Glutamatergic neuron (in vitro differentiated cells): ENCODE data around the gene GPR37L1. TPM values are rescaled to one million over a fixed set of nuclear protein-coding genes. Genes with fewer than 3 reads are reported as not detected.

Experiments used
- DNase-seq: peaks from one replicate; pipeline ENCODE4 v3.0.0; 2022
- H3K27ac Mint-ChIP-seq: one replicate; pipeline ENCODE4 v1.8.0; 2020; ENCODE audit warnings: mild to moderate bottlenecking, mixed read lengths, inconsistent platforms; ENCODE audit not compliant: unreplicated experiment
- H3K27me3 Mint-ChIP-seq: one replicate; pipeline ENCODE4 v1.8.0; 2020; ENCODE audit warnings: mild to moderate bottlenecking, moderate library complexity, mixed read lengths, inconsistent platforms; ENCODE audit not compliant: unreplicated experiment
- H3K36me3 Mint-ChIP-seq: one replicate; pipeline ENCODE4 v1.8.0; 2020; ENCODE audit warnings: mild to moderate bottlenecking, mixed read lengths, inconsistent platforms; ENCODE audit not compliant: unreplicated experiment
- H3K4me1 Mint-ChIP-seq: one replicate; pipeline ENCODE4 v1.8.0; 2020; ENCODE audit warnings: mild to moderate bottlenecking, low read depth, mixed read lengths, inconsistent platforms; ENCODE audit not compliant: unreplicated experiment
- H3K4me3 Mint-ChIP-seq: one replicate; pipeline ENCODE4 v1.8.0; 2020; ENCODE audit warnings: mild to moderate bottlenecking, mixed read lengths, inconsistent platforms; ENCODE audit not compliant: unreplicated experiment
- H3K9me3 Mint-ChIP-seq: one replicate; pipeline ENCODE4 v1.8.0; 2020; ENCODE audit warnings: mild to moderate bottlenecking, moderate library complexity, mixed read lengths, inconsistent platforms; ENCODE audit not compliant: unreplicated experiment
- total RNA-seq: library from RNA; stranded (reverse); fragmentation: NEBNext Ultra II Directional; extraction: Animal tissue kit (Norgen Biotek cat#: 25700); gene quantifications from one replicate; pipeline ENCODE4 v1.2.1, GENCODE V29; 2021; ENCODE audit not compliant: unreplicated experiment
- TF ChIP-seq, protein P1 (sequence below): fragments of 200-600 bp; sonication (generic); IDR thresholded peaks from one replicate; pipeline ENCODE4 v1.5.0; 2021; ENCODE audit not compliant: partially characterized antibody, unreplicated experiment

Gene GPR37L1
- total RNA-seq, 1 donor from 2014 or later, result not detected

- no peak overlapping the region for H3K27ac Mint-ChIP-seq
- no peak for DNase-seq
- no peaks in the 10 kb centered on the region for H3K27me3 Mint-ChIP-seq
- TF ChIP-seq, protein P1, sequence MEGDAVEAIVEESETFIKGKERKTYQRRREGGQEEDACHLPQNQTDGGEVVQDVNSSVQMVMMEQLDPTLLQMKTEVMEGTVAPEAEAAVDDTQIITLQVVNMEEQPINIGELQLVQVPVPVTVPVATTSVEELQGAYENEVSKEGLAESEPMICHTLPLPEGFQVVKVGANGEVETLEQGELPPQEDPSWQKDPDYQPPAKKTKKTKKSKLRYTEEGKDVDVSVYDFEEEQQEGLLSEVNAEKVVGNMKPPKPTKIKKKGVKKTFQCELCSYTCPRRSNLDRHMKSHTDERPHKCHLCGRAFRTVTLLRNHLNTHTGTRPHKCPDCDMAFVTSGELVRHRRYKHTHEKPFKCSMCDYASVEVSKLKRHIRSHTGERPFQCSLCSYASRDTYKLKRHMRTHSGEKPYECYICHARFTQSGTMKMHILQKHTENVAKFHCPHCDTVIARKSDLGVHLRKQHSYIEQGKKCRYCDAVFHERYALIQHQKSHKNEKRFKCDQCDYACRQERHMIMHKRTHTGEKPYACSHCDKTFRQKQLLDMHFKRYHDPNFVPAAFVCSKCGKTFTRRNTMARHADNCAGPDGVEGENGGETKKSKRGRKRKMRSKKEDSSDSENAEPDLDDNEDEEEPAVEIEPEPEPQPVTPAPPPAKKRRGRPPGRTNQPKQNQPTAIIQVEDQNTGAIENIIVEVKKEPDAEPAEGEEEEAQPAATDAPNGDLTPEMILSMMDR, result no peak
- no peaks in the 10 kb centered on the region for H3K36me3 Mint-ChIP-seq
- H3K4me3 Mint-ChIP-seq, result peak overlapping the region; percentile 28
- peaks cover 6% of the 10 kb centered on the region for H3K4me1 Mint-ChIP-seq
- peaks cover 2% of the 10 kb centered on the region for H3K9me3 Mint-ChIP-seq
Measured at GRCh38 chr1:202133001-202133400, 10.3 kb downstream of the GPR37L1 start.

DNA sequence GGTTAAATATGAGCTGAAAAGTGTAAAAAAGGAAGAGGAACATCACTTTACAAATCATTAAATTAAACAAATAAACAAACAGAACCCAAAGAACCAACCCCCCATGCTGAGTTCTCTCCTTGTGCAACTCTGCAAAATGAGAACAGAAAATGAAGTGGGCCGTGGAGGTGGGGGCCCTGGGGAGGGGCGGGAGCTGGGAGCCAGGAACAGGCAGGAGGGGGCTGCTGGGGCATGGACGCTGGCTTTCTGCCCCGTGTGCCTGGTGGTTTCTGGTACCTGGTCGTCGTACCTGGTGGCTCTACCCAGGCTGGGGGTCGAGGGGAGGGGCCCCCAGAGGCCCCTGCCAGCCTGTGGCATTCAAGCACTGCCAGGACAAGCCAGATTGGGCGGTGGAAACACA is 10.8 kb downstream of the GPR37L1 start:
- Mint-ChIP-seq H3K27ac (no peak overlapping the region), H3K4me3 (peak overlapping the region; percentile 28), H3K4me1 (peaks cover 6% of the 10 kb centered on the region), H3K27me3 (peaks cover 3% of the 10 kb centered on the region), H3K9me3 (peaks cover 2% of the 10 kb centered on the region), H3K36me3 (no peaks in the 10 kb centered on the region)
- TF ChIP-seq, protein P1, result no peak
- no peak for DNase-seq

DNA sequence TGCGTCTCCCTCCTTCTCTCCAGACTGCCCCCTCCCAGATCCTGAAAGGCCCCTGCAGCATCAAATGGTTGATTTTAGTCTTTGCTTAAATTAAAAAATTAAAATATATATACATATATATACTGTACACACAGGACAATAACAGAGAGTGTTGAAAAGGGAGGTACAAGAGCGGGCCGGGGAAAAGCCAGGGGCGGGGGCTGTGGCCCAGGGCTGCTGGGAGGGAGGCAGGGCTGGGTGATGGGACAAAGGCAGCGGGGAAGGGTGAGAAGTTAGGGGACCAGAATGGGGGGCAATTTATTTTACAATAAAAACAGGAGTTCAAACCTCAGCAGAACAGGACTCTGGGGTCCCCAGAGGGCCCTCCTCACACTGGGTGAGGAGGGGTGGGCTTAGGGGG is 11.3 kb downstream of the GPR37L1 start:
- H3K4me3 Mint-ChIP-seq, result no peak overlapping the region
- peaks cover 3% of the 10 kb centered on the region for H3K27me3 Mint-ChIP-seq
- TF ChIP-seq, protein P1, result no peak
- H3K27ac Mint-ChIP-seq, result no peak overlapping the region
- no peak for DNase-seq
- H3K4me1 Mint-ChIP-seq, result peaks cover 6% of the 10 kb centered on the region
- no peaks in the 10 kb centered on the region for H3K36me3 Mint-ChIP-seq
- H3K9me3 Mint-ChIP-seq, result peaks cover 2% of the 10 kb centered on the region

- no peaks in the 10 kb centered on the region for H3K36me3 Mint-ChIP-seq
- peak overlapping the region; percentile 28 for H3K27ac Mint-ChIP-seq
- H3K27me3 Mint-ChIP-seq, result peaks cover 3% of the 10 kb centered on the region
- peaks cover 2% of the 10 kb centered on the region for H3K9me3 Mint-ChIP-seq
- TF ChIP-seq, protein P1, result no peak
- peaks cover 6% of the 10 kb centered on the region for H3K4me1 Mint-ChIP-seq
- H3K4me3 Mint-ChIP-seq, result no peak overlapping the region
- no peak for DNase-seq
Measured at GRCh38 chr1:202134645-202135172, 12.0 kb downstream of the GPR37L1 start.

DNA sequence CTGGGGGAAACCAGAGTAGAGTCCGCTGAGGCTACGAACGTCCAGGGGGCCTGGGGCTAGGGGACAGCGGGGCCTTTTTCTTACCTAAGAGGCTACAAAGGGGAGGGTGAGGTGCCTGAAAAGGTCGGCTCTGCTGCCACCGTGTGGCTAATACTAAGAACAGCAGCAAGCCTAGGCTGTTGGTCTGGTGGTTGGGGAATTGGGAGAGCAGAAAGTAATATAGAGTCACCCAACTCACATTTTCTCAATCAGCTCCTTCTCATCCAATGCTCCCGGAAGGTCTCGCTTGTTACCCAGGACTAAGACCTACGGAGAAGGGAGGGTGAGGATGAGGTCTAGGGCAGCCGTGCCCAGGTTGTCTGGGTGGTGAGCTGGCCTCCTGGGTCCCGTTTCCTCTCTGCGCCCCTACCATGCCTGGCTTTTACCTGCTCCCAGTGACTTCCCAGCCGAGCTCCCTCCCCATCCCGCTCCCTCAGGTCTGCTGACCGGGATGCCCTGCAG is 12.6 kb downstream of the GPR37L1 start:
- H3K4me1 Mint-ChIP-seq, result peaks cover 6% of the 10 kb centered on the region
- H3K9me3 Mint-ChIP-seq, result peaks cover 2% of the 10 kb centered on the region
- DNase-seq, result peak; percentile 64
- H3K36me3 Mint-ChIP-seq, result no peaks in the 10 kb centered on the region
- H3K4me3 Mint-ChIP-seq, result no peak overlapping the region
- TF ChIP-seq, protein P1, result peak; percentile 80
- peak overlapping the region; percentile 28 for H3K27ac Mint-ChIP-seq
- H3K27me3 Mint-ChIP-seq, result peaks cover 3% of the 10 kb centered on the region
